Dermis microvascular lymphatic vessel endothelial cell (primary cell): ENCODE data around the gene PRKAA1. TPM values are rescaled to one million over a fixed set of nuclear protein-coding genes. Genes with fewer than 3 reads are reported as not detected.

Source experiments
- DNase-seq, 2 donors: peaks; one replicate each; pipeline versions ENCODE4 v3.0.0 to v3.0.0-alpha.2; 2010; ENCODE audit warnings: low read depth in 2 of 2
- total RNA-seq: library from RNA; depleted of rRNA; stranded (reverse); fragments of >200 nt; gene quantifications from 2 replicates; pipeline ENCODE4 v1.2.1, GENCODE V29; 2014

Gene PRKAA1
- total RNA-seq, 1 donor from 2014 or later, result 78.3 TPM

- no peak for DNase-seq
Observed at GRCh38 chr5:40781843-40782409, 16.2 kb downstream of the PRKAA1 start.

- no peak for DNase-seq
Observed at GRCh38 chr5:40780858-40781257, 17.3 kb downstream of the PRKAA1 start.

GRCh38 chr5:40780199-40780598, 18.0 kb downstream of the PRKAA1 start:
- DNase-seq, result no peak

- DNase-seq, result no peak
Observed at GRCh38 chr5:40779561-40779960, 18.6 kb downstream of the PRKAA1 start.

GRCh38 chr5:40778133-40778532, 20.0 kb downstream of the PRKAA1 start:
- no peak for DNase-seq

GRCh38 chr5:40776658-40776977, 21.6 kb downstream of the PRKAA1 start:
- no peak for DNase-seq

- DNase-seq, result no peak
Observed at GRCh38 chr5:40775846-40776657, 22.1 kb downstream of the PRKAA1 start.

- no peak for DNase-seq
Observed at GRCh38 chr5:40775085-40775845, 22.9 kb downstream of the PRKAA1 start.

- DNase-seq, result no peak
Observed at GRCh38 chr5:40774623-40775022, 23.6 kb downstream of the PRKAA1 start.

GRCh38 chr5:40770764-40771163, 27.4 kb downstream of the PRKAA1 start:
- no peak for DNase-seq

- DNase-seq, result no peak
Observed at GRCh38 chr5:40762705-40763104, 35.5 kb downstream of the PRKAA1 start.

- no peak for DNase-seq
Observed at GRCh38 chr5:40757400-40757799, 40.8 kb downstream of the PRKAA1 start.

GRCh38 chr5:40755407-40756365, 42.5 kb downstream of the PRKAA1 start, which contains the start of gene TTC33:
TTC33 (minus strand) TSS chr5:40755961; CDS start chr5:40747018, 8,943 bp downstream.
- peak; percentile 87 to 97 for DNase-seq

- peak; percentile 41 to 80 for DNase-seq
Observed at GRCh38 chr5:40755093-40755406, 43.1 kb downstream of the PRKAA1 start.

GRCh38 chr5:40754381-40755092, 43.6 kb downstream of the PRKAA1 start:
- DNase-seq, result peak in 1 of 2 donors; percentile 38

GRCh38 chr5:40746703-40747102, 51.5 kb downstream of the PRKAA1 start:
- peak in 1 of 2 donors; percentile 39 for DNase-seq

- no peak for DNase-seq
Observed at GRCh38 chr5:40743771-40744170, 54.4 kb downstream of the PRKAA1 start.

- no peak for DNase-seq
Observed at GRCh38 chr5:40738502-40738901, 59.7 kb downstream of the PRKAA1 start.

GRCh38 chr5:40736103-40736875, 61.9 kb downstream of the PRKAA1 start:
- peak; percentile 63 to 76 for DNase-seq

- peak in 1 of 2 donors; percentile 29 for DNase-seq
Observed at GRCh38 chr5:40735609-40736008, 62.6 kb downstream of the PRKAA1 start.
